Endothelial cell (in vitro differentiated cells): ENCODE data around the gene UNC79. TPM values are rescaled to one million over a fixed set of nuclear protein-coding genes. Genes with fewer than 3 reads are reported as not detected.

Experiments used
- DNase-seq: peaks from one replicate; pipeline ENCODE4 v3.0.0; 2021; ENCODE audit warnings: low spot score
- H3K27ac Mint-ChIP-seq: one replicate; pipeline ENCODE4 v1.8.0; 2021; ENCODE audit warnings: mixed read lengths, inconsistent platforms; ENCODE audit not compliant: unreplicated experiment
- H3K27me3 Mint-ChIP-seq: one replicate; pipeline ENCODE4 v1.8.0; 2021; ENCODE audit warnings: mild to moderate bottlenecking, moderate library complexity, mixed read lengths, inconsistent platforms; ENCODE audit not compliant: unreplicated experiment
- H3K36me3 Mint-ChIP-seq: one replicate; pipeline ENCODE4 v1.8.0; 2021; ENCODE audit warnings: mild to moderate bottlenecking, low read depth, mixed read lengths, inconsistent platforms; ENCODE audit not compliant: unreplicated experiment
- H3K4me1 Mint-ChIP-seq: one replicate; pipeline ENCODE4 v1.8.0; 2021; ENCODE audit warnings: mild to moderate bottlenecking, mixed read lengths, inconsistent platforms; ENCODE audit not compliant: unreplicated experiment
- H3K4me3 Mint-ChIP-seq: one replicate; pipeline ENCODE4 v1.8.0; 2021; ENCODE audit warnings: mild to moderate bottlenecking, mixed read lengths, inconsistent platforms; ENCODE audit not compliant: unreplicated experiment
- H3K9me3 Mint-ChIP-seq: one replicate; pipeline ENCODE4 v1.8.0; 2021; ENCODE audit warnings: mixed read lengths, inconsistent platforms; ENCODE audit not compliant: unreplicated experiment
- total RNA-seq: library from RNA; stranded (reverse); fragmentation: NEBNext Ultra II Directional; extraction: Animal tissue kit (Norgen Biotek cat#: 25700); gene quantifications from one replicate; pipeline ENCODE4 v1.2.1, GENCODE V29; 2021; ENCODE audit not compliant: unreplicated experiment
- TF ChIP-seq, protein P1 (sequence below): fragments of 200-600 bp; sonication (generic); IDR thresholded peaks from one replicate; pipeline ENCODE4 v1.5.0; 2021; ENCODE audit warnings: antibody characterized with exemption; ENCODE audit not compliant: unreplicated experiment

The UNC79 gene
- total RNA-seq, 1 donor from 2014 or later = 0.69 TPM

DNA sequence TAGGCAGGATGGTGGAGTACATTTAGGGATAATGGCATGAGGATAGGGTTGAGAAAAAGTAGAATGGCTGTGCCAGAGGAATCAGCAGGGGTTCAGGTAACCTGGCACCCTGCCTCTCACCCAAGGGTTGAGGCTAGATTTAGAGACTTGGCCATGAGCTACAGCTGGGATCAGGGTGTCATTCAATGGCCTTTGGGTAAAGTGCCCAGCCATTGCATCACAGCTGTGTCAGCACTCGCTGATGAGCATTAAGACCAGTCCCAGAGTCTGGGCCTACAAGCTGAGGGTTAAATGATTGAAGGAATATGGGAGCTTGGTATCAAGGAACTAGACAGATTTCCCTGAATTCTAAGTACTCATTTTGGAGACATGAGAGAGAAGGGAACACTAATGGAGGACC is 243.6 kb downstream of the UNC79 start:
- H3K27ac Mint-ChIP-seq = no peak overlapping the region
- no peaks in the 10 kb centered on the region for H3K36me3 Mint-ChIP-seq
- TF ChIP-seq, protein P1, sequence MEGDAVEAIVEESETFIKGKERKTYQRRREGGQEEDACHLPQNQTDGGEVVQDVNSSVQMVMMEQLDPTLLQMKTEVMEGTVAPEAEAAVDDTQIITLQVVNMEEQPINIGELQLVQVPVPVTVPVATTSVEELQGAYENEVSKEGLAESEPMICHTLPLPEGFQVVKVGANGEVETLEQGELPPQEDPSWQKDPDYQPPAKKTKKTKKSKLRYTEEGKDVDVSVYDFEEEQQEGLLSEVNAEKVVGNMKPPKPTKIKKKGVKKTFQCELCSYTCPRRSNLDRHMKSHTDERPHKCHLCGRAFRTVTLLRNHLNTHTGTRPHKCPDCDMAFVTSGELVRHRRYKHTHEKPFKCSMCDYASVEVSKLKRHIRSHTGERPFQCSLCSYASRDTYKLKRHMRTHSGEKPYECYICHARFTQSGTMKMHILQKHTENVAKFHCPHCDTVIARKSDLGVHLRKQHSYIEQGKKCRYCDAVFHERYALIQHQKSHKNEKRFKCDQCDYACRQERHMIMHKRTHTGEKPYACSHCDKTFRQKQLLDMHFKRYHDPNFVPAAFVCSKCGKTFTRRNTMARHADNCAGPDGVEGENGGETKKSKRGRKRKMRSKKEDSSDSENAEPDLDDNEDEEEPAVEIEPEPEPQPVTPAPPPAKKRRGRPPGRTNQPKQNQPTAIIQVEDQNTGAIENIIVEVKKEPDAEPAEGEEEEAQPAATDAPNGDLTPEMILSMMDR = no peak
- no peaks in the 10 kb centered on the region for H3K9me3 Mint-ChIP-seq
- H3K4me1 Mint-ChIP-seq = no peaks in the 10 kb centered on the region
- no peak for DNase-seq
- H3K4me3 Mint-ChIP-seq = no peak overlapping the region
- H3K27me3 Mint-ChIP-seq = peaks cover 1% of the 10 kb centered on the region

DNA sequence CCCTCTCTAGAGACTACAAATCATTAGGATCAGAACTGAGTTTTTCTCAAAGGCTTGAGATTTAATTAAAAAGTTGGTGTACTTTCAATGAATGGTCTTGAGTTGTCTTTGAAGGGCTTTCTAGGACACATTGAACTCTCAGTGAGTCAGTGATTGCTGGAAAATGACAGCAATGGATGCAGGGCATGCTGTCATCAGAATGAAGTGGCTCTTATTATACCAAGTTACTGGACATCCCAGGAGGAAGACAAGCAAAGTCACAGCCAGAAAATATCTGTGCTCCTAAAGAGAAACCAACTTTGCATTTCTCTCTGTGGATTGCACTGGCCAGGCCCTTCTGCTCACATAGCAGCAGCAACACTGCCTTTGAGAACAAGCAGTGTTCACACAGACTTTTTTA is 244.9 kb downstream of the UNC79 start:
- Mint-ChIP-seq H3K4me1 (no peaks in the 10 kb centered on the region), H3K27me3 (no peaks in the 10 kb centered on the region), H3K36me3 (no peaks in the 10 kb centered on the region), H3K27ac (no peak overlapping the region), H3K9me3 (no peaks in the 10 kb centered on the region), H3K4me3 (no peak overlapping the region)
- no peak for DNase-seq
- TF ChIP-seq, protein P1 = no peak

DNA sequence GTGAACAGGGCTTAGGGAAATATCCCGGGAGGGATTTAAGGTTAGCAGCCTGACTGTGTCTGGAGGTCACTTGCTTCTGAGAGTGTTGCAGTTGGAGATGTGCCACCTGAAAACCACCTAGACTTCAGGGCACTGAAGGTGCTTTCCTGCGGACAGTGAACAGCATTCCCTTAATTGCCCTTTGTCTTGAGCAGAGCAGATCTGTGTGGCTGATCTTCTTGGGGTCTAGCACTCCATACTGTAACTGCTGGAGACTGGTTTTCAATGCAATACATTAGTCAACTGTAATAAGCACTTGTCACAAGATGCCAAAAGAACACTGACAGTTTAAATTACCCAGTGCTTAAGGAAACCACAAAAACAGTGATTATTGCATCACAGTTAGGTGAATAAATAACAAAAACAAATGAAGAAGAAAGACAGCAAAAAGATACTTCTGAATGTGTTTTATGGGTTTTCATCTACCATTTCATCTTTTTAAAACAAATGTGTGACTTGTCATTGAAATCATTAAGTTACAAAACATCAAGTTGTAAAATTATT is 245.7 kb downstream of the UNC79 start:
- Mint-ChIP-seq H3K4me1 (no peaks in the 10 kb centered on the region), H3K36me3 (no peaks in the 10 kb centered on the region), H3K27me3 (no peaks in the 10 kb centered on the region), H3K27ac (no peak overlapping the region), H3K9me3 (no peaks in the 10 kb centered on the region), H3K4me3 (no peak overlapping the region)
- no peak for DNase-seq
- TF ChIP-seq, protein P1 = no peak

DNA sequence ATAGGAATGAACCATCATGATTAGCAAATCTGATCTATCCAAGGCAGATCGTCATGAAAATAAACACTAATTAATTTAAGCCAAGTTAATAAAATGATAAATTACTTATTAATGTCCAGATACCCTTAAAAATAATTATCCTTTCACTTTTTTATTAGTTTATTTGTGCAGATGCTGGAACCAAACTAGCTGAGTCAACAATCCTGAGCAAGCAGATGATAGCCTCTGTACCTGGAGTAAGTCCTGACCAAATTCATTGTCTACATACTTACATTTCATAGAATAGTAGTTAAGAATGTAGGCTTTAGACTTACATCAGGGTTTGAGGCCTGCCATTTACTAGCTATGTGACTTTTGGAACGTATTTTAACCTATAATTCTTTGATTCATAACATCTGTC is 251.7 kb downstream of the UNC79 start:
- no peak overlapping the region for H3K27ac Mint-ChIP-seq
- no peaks in the 10 kb centered on the region for H3K36me3 Mint-ChIP-seq
- no peak overlapping the region for H3K4me3 Mint-ChIP-seq
- H3K27me3 Mint-ChIP-seq = no peaks in the 10 kb centered on the region
- no peaks in the 10 kb centered on the region for H3K9me3 Mint-ChIP-seq
- H3K4me1 Mint-ChIP-seq = peaks cover 4% of the 10 kb centered on the region
- no peak for DNase-seq
- TF ChIP-seq, protein P1 = no peak

DNA sequence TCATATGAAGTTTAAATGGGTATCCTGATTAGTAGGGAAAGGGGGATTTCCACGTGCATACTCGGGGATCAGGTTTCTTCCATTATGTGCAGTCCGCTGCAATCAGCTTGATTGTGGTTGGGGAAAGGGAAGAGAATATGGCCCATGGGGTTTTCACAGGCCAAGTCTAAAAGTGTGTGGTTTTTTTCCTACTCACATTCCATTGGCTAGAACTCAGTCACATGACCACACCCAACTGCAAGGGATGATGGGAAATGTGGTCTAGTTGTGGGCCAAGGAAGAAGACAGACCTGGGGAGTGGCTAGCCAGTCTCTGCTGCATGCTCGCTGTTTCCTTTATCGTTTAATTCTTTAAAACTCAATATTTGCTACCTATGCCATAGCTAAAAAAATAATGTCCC is 252.5 kb downstream of the UNC79 start:
- H3K4me1 Mint-ChIP-seq = peaks cover 6% of the 10 kb centered on the region
- peaks cover 2% of the 10 kb centered on the region for H3K27me3 Mint-ChIP-seq
- H3K36me3 Mint-ChIP-seq = no peaks in the 10 kb centered on the region
- H3K4me3 Mint-ChIP-seq = no peak overlapping the region
- no peaks in the 10 kb centered on the region for H3K9me3 Mint-ChIP-seq
- TF ChIP-seq, protein P1 = no peak
- no peak for DNase-seq
- H3K27ac Mint-ChIP-seq = no peak overlapping the region
